SK-N-SH treated with all-trans-retinoic acid at 6 μM for 48 hours (cell line): ENCODE data around the gene CYP2S1.

Experiments
- ATAC-seq: fragments of 200-7000 bp; cut with Tn5 transposase; 3 replicates; pipeline ENCODE4 v1.9.1; 2020; ENCODE audit warnings: mild to moderate bottlenecking, moderate library complexity
- ARNTL ChIP-seq: fragments of 450-650 bp; formaldehyde crosslinking; IDR thresholded peaks from 2 replicates; pipeline ENCODE4 v1.5.0; 2020; ENCODE audit warnings: low read depth, mild to moderate bottlenecking, moderate library complexity, borderline replicate concordance
- CREB5 ChIP-seq: fragments of 250-450 bp; sonication (Bioruptor Pico); IDR thresholded peaks from 2 replicates; pipeline ENCODE4 v1.5.1; 2020; ENCODE audit warnings: low read depth, mild to moderate bottlenecking, moderate library complexity
- CSDC2 ChIP-seq: fragments of 250-450 bp; sonication (Bioruptor Pico); IDR thresholded peaks from 2 replicates; pipeline ENCODE4 v1.5.0; 2020; ENCODE audit warnings: mild to moderate bottlenecking, moderate library complexity
- CSRNP3 ChIP-seq: fragments of 250-450 bp; sonication (Bioruptor Pico); IDR thresholded peaks from 2 replicates; pipeline ENCODE4 v1.5.1; 2021; ENCODE audit warnings: mild to moderate bottlenecking, moderate library complexity
- ESRRG ChIP-seq: fragments of 250-450 bp; sonication (Bioruptor Pico); IDR thresholded peaks from 2 replicates; pipeline ENCODE4 v1.6.1; 2021; ENCODE audit warnings: mild to moderate bottlenecking
- GLIS3 ChIP-seq: fragments of 250-450 bp; sonication (Bioruptor Pico); IDR thresholded peaks from 2 replicates; pipeline ENCODE4 v1.5.0; 2020; ENCODE audit warnings: mild to moderate bottlenecking, moderate library complexity
- OSR1 ChIP-seq: fragments of 250-450 bp; sonication (Bioruptor Pico); IDR thresholded peaks from 2 replicates; pipeline ENCODE4 v1.8.0; 2022; ENCODE audit warnings: moderate library complexity, mild to moderate bottlenecking, inconsistent platforms
- PATZ1 ChIP-seq: fragments of 250-450 bp; sonication (Bioruptor Pico); IDR thresholded peaks from 2 replicates; pipeline ENCODE4 v1.8.0; 2020; ENCODE audit warnings: mild to moderate bottlenecking, moderate library complexity, borderline replicate concordance
- PPARA ChIP-seq: fragments of 250-450 bp; sonication (Bioruptor Pico); IDR thresholded peaks from 2 replicates; pipeline ENCODE4 v1.5.0; 2020; ENCODE audit warnings: mild to moderate bottlenecking, borderline replicate concordance
- RARB ChIP-seq: fragments of 250-450 bp; sonication (Bioruptor Pico); IDR thresholded peaks from 2 replicates; pipeline ENCODE4 v1.8.0; 2021; ENCODE audit warnings: mild to moderate bottlenecking, moderate library complexity
- SNAI2 ChIP-seq: fragments of 250-450 bp; sonication (Bioruptor Pico); IDR thresholded peaks from 2 replicates; pipeline ENCODE4 v1.5.0; 2020; ENCODE audit warnings: mild to moderate bottlenecking, moderate library complexity
- TCF4 ChIP-seq: fragments of 250-450 bp; sonication (Bioruptor Pico); IDR thresholded peaks from 2 replicates; pipeline ENCODE4 v1.8.0; 2021; ENCODE audit warnings: mild to moderate bottlenecking, moderate library complexity, borderline replicate concordance
- TOX ChIP-seq: fragments of 250-450 bp; sonication (Bioruptor Pico); IDR thresholded peaks from 2 replicates; pipeline ENCODE4 v1.8.0; 2021; ENCODE audit warnings: mild to moderate bottlenecking, moderate library complexity, borderline replicate concordance
- TSHZ2 ChIP-seq: fragments of 250-450 bp; sonication (Bioruptor Pico); IDR thresholded peaks from 2 replicates; pipeline ENCODE4 v1.5.0; 2020; ENCODE audit warnings: mild to moderate bottlenecking, moderate library complexity
- ZC3H10 ChIP-seq: fragments of 250-450 bp; sonication (Bioruptor Pico); IDR thresholded peaks from 2 replicates; pipeline ENCODE4 v1.5.1; 2021; ENCODE audit warnings: mild to moderate bottlenecking, moderate library complexity
- ZFP3 ChIP-seq: fragments of 250-450 bp; sonication (Bioruptor Pico); IDR thresholded peaks from 2 replicates; pipeline ENCODE4 v1.5.0; 2020; ENCODE audit warnings: mild to moderate bottlenecking, moderate library complexity
- ZFP30 ChIP-seq: fragments of 450-650 bp; formaldehyde crosslinking; IDR thresholded peaks from 2 replicates; pipeline ENCODE4 v1.5.0; 2022; ENCODE audit warnings: mild to moderate bottlenecking, moderate library complexity

The CYP2S1 gene

GRCh38 chr19:41225238-41226052, 32.4 kb downstream of the CYP2S1 start:
- ATAC-seq = peak; percentile 60

GRCh38 chr19:41226053-41226873, 33.2 kb downstream of the CYP2S1 start:
- TF ChIP-seq PATZ1 (CRISPR knock-in tag) (peak; percentile 90; the same call in 1 of the 2 replicates), CSRNP3 (CRISPR knock-in tag) (no peak), GLIS3 (CRISPR knock-in tag) (no peak)
- peak; percentile 65 for ATAC-seq

More at GRCh38 chr19:41225238-41226052, 32.4 kb downstream of the CYP2S1 start:
- TF ChIP-seq CSDC2 (CRISPR knock-in tag) = no peak
- TF ChIP-seq PPARA (CRISPR knock-in tag) = no peak
- TF ChIP-seq ZFP3 (CRISPR knock-in tag) = no peak
- no peak for TF ChIP-seq GLIS3 (CRISPR knock-in tag)
- TF ChIP-seq ZFP30 (CRISPR knock-in tag) = no peak
- TF ChIP-seq ZC3H10 (CRISPR knock-in tag) = no peak
- no peak for TF ChIP-seq TCF4 (CRISPR knock-in tag)
- no peak for TF ChIP-seq PATZ1 (CRISPR knock-in tag)
- TF ChIP-seq OSR1 (CRISPR knock-in tag) = no peak
- TF ChIP-seq TSHZ2 (CRISPR knock-in tag) = no peak
- no peak for TF ChIP-seq CREB5 (CRISPR knock-in tag)
- no peak for TF ChIP-seq ESRRG (CRISPR knock-in tag)
- no peak for TF ChIP-seq SNAI2 (CRISPR knock-in tag)
- TF ChIP-seq ARNTL = no peak
- no peak for TF ChIP-seq RARB (CRISPR knock-in tag)
- TF ChIP-seq TOX (CRISPR knock-in tag) = no peak

GRCh38 chr19:41226874-41227390, 33.9 kb downstream of the CYP2S1 start:
- no peak for TF ChIP-seq TSHZ2 (CRISPR knock-in tag)
- TF ChIP-seq PPARA (CRISPR knock-in tag) = no peak
- ATAC-seq = no peak
